Immature natural killer cell (primary cell): ENCODE results near the gene RAB3IL1. TPM values are rescaled to one million over a fixed set of nuclear protein-coding genes. Genes with fewer than 3 reads are reported as not detected.
A peak's percentile ranks its signal among the peaks of the same experiment; 100 is the strongest.
"Not testable (repeated sequence)": the region's sequence is repeated elsewhere in the genome, so short reads cannot be mapped to it uniquely, and the experiment has no call there.

Experiments used
- DNase-seq, 3 donors: peaks; one replicate each; pipeline ENCODE4 v3.0.0; 2022; ENCODE audit warnings: mixed read lengths in 1 of 3
- H3K27ac Mint-ChIP-seq, 6 donors: one replicate each; pipeline ENCODE4 v1.8.0; 2020; ENCODE audit warnings: mixed read lengths in 6 of 6, mild to moderate bottlenecking in 5 of 6, inconsistent platforms in 4 of 6, moderate library complexity in 3 of 6
- H3K27me3 Mint-ChIP-seq, 3 donors: one replicate each; pipeline ENCODE4 v1.8.0; 2020 to 2021; ENCODE audit warnings: low read depth in 3 of 3, mild to moderate bottlenecking in 3 of 3, mixed read lengths in 3 of 3, moderate library complexity in 3 of 3, inconsistent platforms in 1 of 3
- H3K36me3 Mint-ChIP-seq, 3 donors: one replicate each; pipeline ENCODE4 v1.8.0; 2020; ENCODE audit warnings: mixed read lengths in 3 of 3, inconsistent platforms in 2 of 3, mild to moderate bottlenecking in 2 of 3
- H3K4me1 Mint-ChIP-seq, 2 donors: one replicate each; pipeline ENCODE4 v1.8.0; 2020; ENCODE audit warnings: inconsistent platforms in 2 of 2, mild to moderate bottlenecking in 2 of 2, mixed read lengths in 2 of 2, moderate library complexity in 1 of 2
- H3K4me3 Mint-ChIP-seq, 5 donors: one replicate each; pipeline ENCODE4 v1.8.0; 2020; ENCODE audit warnings: mild to moderate bottlenecking in 5 of 5, mixed read lengths in 5 of 5, inconsistent platforms in 3 of 5, moderate library complexity in 3 of 5
- H3K9me3 Mint-ChIP-seq, 6 donors: one replicate each; pipeline ENCODE4 v1.8.0; 2020; ENCODE audit warnings: mild to moderate bottlenecking in 6 of 6, mixed read lengths in 6 of 6, inconsistent platforms in 4 of 6, moderate library complexity in 3 of 6
- polyA plus RNA-seq, 3 donors: library from polyadenylated mRNA; unstranded; fragments of 300-500 nt; fragmentation: Illumina TruSeq; gene quantifications; one replicate each; pipeline ENCODE4 v1.2.3, GENCODE V29; 2021

Gene RAB3IL1
- not detected for polyA plus RNA-seq

GRCh38 chr11:61917334-61918109 lies at the start of gene RAB3IL1:
RAB3IL1 (minus strand) TSS chr11:61917566; CDS start chr11:61917367, 199 bp downstream.
- Mint-ChIP-seq H3K27ac (no peak within 1 kb of the TSS), H3K9me3 (no peaks in the 10 kb centered on the region), H3K4me3 (peak within 1 kb of the TSS; percentile 42 to 73 (median 68)), H3K4me1 (peaks cover 8 to 9% of the 10 kb centered on the region in 2 donors), H3K27me3 (peaks cover 17 to 22% (median 17%) of the 10 kb centered on the region in 3 donors), H3K36me3 (no peaks in the 10 kb centered on the region)
- DNase-seq, result no peak

DNA sequence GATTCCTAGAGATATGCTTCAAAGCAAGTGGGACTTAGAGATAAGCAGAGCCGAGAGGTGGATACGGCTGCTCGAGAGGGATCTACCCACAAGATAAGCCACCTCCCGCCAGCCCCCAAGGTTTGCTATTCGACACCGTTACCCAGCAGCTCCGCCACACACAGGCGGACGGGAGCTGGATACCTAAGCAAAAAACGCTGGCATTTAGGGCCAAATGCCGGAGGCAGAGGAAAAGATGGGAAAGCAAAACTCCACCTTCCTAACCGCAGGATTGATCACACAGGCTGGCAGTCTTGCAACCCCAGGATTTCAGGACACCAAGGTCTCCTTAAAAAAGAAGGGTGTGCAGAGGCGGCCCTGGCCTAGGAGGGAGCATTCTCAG lies 49.4 kb upstream of the RAB3IL1 start:
- peaks cover 19 to 23% (median 21%) of the 10 kb centered on the region in 3 donors for H3K36me3 Mint-ChIP-seq
- H3K4me3 Mint-ChIP-seq, result peak overlapping the region; percentile 93 to 95 (median 93)
- peaks cover 41 to 49% (median 48%) of the 10 kb centered on the region in 3 donors for H3K27me3 Mint-ChIP-seq
- peak overlapping the region; percentile 93 to 98 (median 95) for H3K27ac Mint-ChIP-seq
- peaks cover 50 to 61% of the 10 kb centered on the region in 2 donors for H3K4me1 Mint-ChIP-seq
- DNase-seq, result peak in 2 of 3 donors; percentile 50 to 51
- no peaks in the 10 kb centered on the region for H3K9me3 Mint-ChIP-seq

DNA sequence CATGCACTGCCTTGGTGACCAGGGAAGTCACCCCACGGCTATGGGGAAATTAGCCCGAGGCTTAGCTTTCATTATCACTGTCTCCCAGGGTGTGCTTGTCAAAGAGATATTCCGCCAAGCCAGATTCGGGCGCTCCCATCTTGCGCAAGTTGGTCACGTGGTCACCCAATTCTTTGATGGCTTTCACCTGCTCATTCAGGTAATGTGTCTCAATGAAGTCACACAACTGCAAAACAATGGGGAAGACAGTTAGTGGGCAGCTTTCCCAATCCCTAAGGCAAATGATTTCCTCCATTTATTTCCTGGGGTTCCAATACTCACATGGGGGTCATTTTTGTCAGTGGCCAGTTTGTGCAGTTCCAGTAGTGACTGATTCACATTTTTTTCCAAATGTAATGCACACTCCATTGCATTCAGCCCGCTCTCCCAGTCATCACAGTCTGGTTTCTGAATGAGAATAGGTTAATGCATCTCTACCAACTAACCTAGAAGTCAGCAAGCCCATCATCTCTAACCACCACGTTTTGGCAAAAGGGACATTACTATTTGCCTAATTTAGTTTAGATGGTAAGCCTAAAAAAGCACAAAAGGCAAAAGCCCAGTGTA lies 47.4 kb upstream of the RAB3IL1 start:
- H3K36me3 Mint-ChIP-seq, result peaks cover 19 to 23% (median 21%) of the 10 kb centered on the region in 3 donors
- peaks cover 52 to 61% of the 10 kb centered on the region in 2 donors for H3K4me1 Mint-ChIP-seq
- H3K27ac Mint-ChIP-seq, result peak overlapping the region; percentile 58 to 94 (median 80)
- H3K4me3 Mint-ChIP-seq, result peak overlapping the region; percentile 93 to 95 (median 93)
- DNase-seq, result peak in 2 of 3 donors; percentile 22 to 39
- H3K27me3 Mint-ChIP-seq, result peaks cover 41 to 49% (median 45%) of the 10 kb centered on the region in 3 donors
- H3K9me3 Mint-ChIP-seq, result not testable (repeated sequence)

GRCh38 chr11:61964058-61964665 lies 46.8 kb upstream of the RAB3IL1 start:
- Mint-ChIP-seq H3K27ac (peak overlapping the region; percentile 75 to 94 (median 82)), H3K4me3 (peak overlapping the region in 4 of 5 donors; percentile 13 to 95 (median 48)), H3K4me1 (peaks cover 52 to 55% of the 10 kb centered on the region in 2 donors), H3K9me3 (no peaks in the 10 kb centered on the region), H3K36me3 (peaks cover 19 to 23% (median 21%) of the 10 kb centered on the region in 3 donors), H3K27me3 (peaks cover 41 to 47% (median 45%) of the 10 kb centered on the region in 3 donors)
- peak in 1 of 3 donors; percentile 13 for DNase-seq

DNA sequence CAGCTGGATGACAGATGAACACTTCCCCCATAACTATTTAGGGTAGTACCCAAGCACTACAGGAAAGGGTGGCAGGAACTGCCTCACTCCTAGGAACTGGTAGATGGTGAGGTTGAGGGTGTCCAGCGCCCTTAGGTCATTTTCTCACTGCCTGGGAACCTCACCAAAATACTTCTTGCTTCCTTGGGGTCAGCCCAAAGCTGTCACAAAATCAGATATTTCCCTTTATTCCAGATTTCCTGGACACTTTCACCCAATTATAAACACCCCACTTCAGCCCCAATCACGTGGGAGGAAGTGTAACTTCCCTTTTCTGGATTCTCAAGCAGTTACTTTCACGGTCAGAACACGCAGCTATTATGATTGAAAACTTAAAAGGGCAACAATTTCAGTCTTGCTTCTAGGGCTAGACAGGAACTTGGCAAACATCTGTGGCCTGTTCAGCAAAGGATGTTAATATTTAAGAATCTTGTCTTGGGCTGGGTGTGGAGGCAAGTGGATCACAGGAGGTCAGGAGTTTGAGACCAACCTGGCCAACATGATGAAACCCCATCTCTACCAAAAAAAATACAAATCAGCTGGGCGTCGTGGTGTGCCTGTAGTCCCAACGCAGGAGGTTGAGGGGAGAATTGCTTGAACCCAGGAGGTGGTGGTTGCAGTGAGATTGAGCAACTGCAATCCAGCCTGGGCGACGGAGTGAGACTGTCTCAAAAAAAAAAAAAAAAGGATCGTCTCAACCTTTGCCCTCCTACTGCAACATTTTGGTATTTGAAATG lies 46.1 kb upstream of the RAB3IL1 start:
- DNase-seq, result peak in 2 of 3 donors; percentile 28 to 35
- peaks cover 39 to 43% (median 41%) of the 10 kb centered on the region in 3 donors for H3K27me3 Mint-ChIP-seq
- H3K9me3 Mint-ChIP-seq, result no peaks in the 10 kb centered on the region
- H3K36me3 Mint-ChIP-seq, result peaks cover 19 to 23% (median 21%) of the 10 kb centered on the region in 3 donors
- H3K27ac Mint-ChIP-seq, result peak overlapping the region; percentile 75 to 94 (median 81)
- H3K4me3 Mint-ChIP-seq, result peak overlapping the region in 4 of 5 donors; percentile 30 to 67 (median 36)
- peaks cover 47 to 51% of the 10 kb centered on the region in 2 donors for H3K4me1 Mint-ChIP-seq

GRCh38 chr11:61963016-61963281 lies 45.6 kb upstream of the RAB3IL1 start:
- Mint-ChIP-seq H3K27ac (peak overlapping the region; percentile 75 to 94 (median 81)), H3K9me3 (no peaks in the 10 kb centered on the region), H3K4me1 (peaks cover 41 to 46% of the 10 kb centered on the region in 2 donors), H3K4me3 (no peak overlapping the region), H3K36me3 (peaks cover 19 to 23% (median 21%) of the 10 kb centered on the region in 3 donors), H3K27me3 (peaks cover 35 to 38% (median 36%) of the 10 kb centered on the region in 3 donors)
- no peak for DNase-seq

- Mint-ChIP-seq H3K4me1 (peaks cover 40 to 45% of the 10 kb centered on the region in 2 donors), H3K36me3 (peaks cover 19 to 23% (median 21%) of the 10 kb centered on the region in 3 donors), H3K27me3 (peaks cover 30 to 34% (median 32%) of the 10 kb centered on the region in 3 donors), H3K27ac (peak overlapping the region; percentile 75 to 94 (median 81)), H3K4me3 (no peak overlapping the region), H3K9me3 (no peaks in the 10 kb centered on the region)
- DNase-seq, result peak in 1 of 3 donors; percentile 5
These were observed 45.0 kb upstream of the RAB3IL1 start for GRCh38 chr11:61962213-61963015.

- no peaks in the 10 kb centered on the region for H3K9me3 Mint-ChIP-seq
- H3K36me3 Mint-ChIP-seq, result peaks cover 19 to 23% (median 21%) of the 10 kb centered on the region in 3 donors
- peaks cover 26 to 29% (median 29%) of the 10 kb centered on the region in 3 donors for H3K27me3 Mint-ChIP-seq
- H3K27ac Mint-ChIP-seq, result peak overlapping the region; percentile 0 to 94 (median 70)
- no peak for DNase-seq
- H3K4me3 Mint-ChIP-seq, result no peak overlapping the region
- peaks cover 40 to 44% of the 10 kb centered on the region in 2 donors for H3K4me1 Mint-ChIP-seq
These were observed 44.3 kb upstream of the RAB3IL1 start for GRCh38 chr11:61961570-61962212.

DNA sequence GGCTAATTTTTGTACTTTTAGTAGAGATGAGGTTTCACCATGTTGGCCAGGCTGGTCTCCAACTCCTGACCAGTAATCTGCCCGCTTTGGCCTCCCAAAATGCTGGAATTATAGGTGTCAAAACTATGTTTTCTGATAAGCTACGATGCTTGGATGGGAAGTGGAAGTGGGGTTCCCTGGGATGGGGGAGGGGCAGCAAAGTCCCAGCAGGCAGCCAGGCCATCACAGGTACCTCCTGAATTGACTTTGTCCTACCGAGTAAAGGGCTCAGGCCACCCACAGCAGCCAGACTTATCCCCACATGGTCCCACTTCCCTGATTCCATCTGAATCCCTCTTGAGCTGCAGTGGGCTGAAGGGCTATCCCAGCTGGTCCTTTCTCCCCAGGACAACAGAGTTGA lies 43.2 kb upstream of the RAB3IL1 start:
- Mint-ChIP-seq H3K4me1 (peaks cover 29 to 32% of the 10 kb centered on the region in 2 donors), H3K36me3 (peaks cover 19 to 22% (median 21%) of the 10 kb centered on the region in 3 donors), H3K27me3 (peaks cover 17 to 23% (median 23%) of the 10 kb centered on the region in 3 donors), H3K4me3 (no peak overlapping the region), H3K9me3 (no peaks in the 10 kb centered on the region), H3K27ac (no peak overlapping the region)
- DNase-seq, result no peak

- Mint-ChIP-seq H3K27me3 (peaks cover 16 to 22% (median 17%) of the 10 kb centered on the region in 3 donors), H3K27ac (no peak overlapping the region), H3K4me3 (no peak overlapping the region), H3K9me3 (no peaks in the 10 kb centered on the region), H3K36me3 (peaks cover 12 to 15% (median 14%) of the 10 kb centered on the region in 3 donors), H3K4me1 (peaks cover 21 to 24% of the 10 kb centered on the region in 2 donors)
- no peak for DNase-seq
These were observed 42.3 kb upstream of the RAB3IL1 start for GRCh38 chr11:61959678-61960077.

DNA sequence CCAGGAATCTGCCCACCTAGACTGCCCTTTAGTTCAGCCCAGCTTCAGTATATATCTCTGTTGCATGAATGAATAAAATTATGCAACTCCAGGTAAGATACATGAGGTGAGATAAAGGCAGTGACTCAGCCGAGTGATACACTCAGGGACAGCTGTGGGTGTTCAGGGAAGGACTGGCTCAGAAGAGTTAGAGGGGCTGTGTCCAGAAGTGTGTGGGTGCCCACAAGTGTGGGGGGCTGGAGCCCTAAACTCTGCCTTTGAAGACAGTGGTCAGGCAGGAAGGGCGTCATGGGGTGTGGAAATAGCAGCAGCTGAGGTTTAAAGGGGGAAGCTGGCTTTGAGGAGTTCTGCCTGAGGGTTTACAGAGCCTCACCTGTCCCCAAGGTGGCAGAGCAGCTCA lies 41.7 kb upstream of the RAB3IL1 start:
- DNase-seq, result no peak
- peaks cover 18 to 20% (median 19%) of the 10 kb centered on the region in 3 donors for H3K27me3 Mint-ChIP-seq
- H3K36me3 Mint-ChIP-seq, result peaks cover 9% of the 10 kb centered on the region in 3 donors
- peak overlapping the region in 2 of 6 donors; percentile 50 to 53 for H3K27ac Mint-ChIP-seq
- no peak overlapping the region for H3K4me3 Mint-ChIP-seq
- no peaks in the 10 kb centered on the region for H3K9me3 Mint-ChIP-seq
- peaks cover 18% of the 10 kb centered on the region in 2 donors for H3K4me1 Mint-ChIP-seq

GRCh38 chr11:61958590-61958989 lies 41.2 kb upstream of the RAB3IL1 start:
- Mint-ChIP-seq H3K36me3 (peaks cover 4% of the 10 kb centered on the region in 3 donors), H3K4me1 (peaks cover 13% of the 10 kb centered on the region in 2 donors), H3K27ac (peak overlapping the region in 2 of 6 donors; percentile 53 to 68), H3K27me3 (peaks cover 14 to 19% (median 18%) of the 10 kb centered on the region in 3 donors), H3K9me3 (no peaks in the 10 kb centered on the region), H3K4me3 (no peak overlapping the region)
- no peak for DNase-seq
